Measurements from ENCODE around the gene BNIP1.

DNA sequence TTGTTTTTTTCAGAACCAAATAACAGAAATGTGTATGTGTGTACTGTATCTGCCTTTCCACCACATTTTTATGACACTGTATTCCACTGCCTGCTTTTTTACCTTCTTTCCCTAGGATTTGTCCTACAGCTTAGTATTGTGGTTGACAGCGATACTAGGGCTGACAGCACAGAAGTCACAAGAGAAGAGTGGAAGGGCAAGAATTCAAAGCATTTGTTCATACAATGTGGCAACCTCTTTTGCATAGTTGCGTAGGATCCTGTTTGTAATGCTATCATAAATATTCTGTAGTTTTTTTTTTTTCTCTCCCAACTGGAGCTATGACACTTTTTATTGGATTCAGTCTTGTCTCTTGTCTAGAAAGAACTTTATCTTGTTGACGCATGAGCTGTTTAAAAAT is 5.6 kb upstream of the BNIP1 start:
- TF ChIP-seq EZH2phosphoT487 (IDR thresholded peaks at IDR 0.05; ENCODE audit: insufficient read depth, low read depth) (no peak), EZH2 (IDR thresholded peaks at IDR 0.05; ENCODE audit: insufficient read depth, poor library complexity, severe bottlenecking) (no peak)

Data from GM23248 (cell line).